CD4-positive, alpha-beta T cell (primary cell): ENCODE data around the gene CCIN. TPM values are rescaled to one million over a fixed set of nuclear protein-coding genes. Genes with fewer than 3 reads are reported as not detected.
"Not testable (repeated sequence)": the region's sequence is repeated elsewhere in the genome, so short reads cannot be mapped to it uniquely, and the experiment has no call there.

ENCODE experiments used
- ATAC-seq: fragments of 200-7000 bp; cut with Tn5 transposase; one replicate; pipeline ENCODE4 v1.10.0; 2022; ENCODE audit warnings: mild to moderate bottlenecking; ENCODE audit not compliant: poor library complexity
- CTCF ChIA-PET: fragments of 350-600 bp; sonication (Branson Sonifier 250); formaldehyde crosslinking; loops from one replicate; lab custom pipeline; 2021; ENCODE audit warnings: antibody characterized with exemption, inconsistent platforms; lab: Charles Lee
- POLR2A ChIA-PET: fragments of 350-600 bp; sonication (Branson Sonifier 250); formaldehyde crosslinking; loops from one replicate; lab custom pipeline; 2021; ENCODE audit warnings: antibody characterized with exemption, inconsistent platforms; lab: Charles Lee
- DNase-seq, 14 experiments: peaks; one replicate each; pipeline ENCODE4 v3.0.0-alpha.2; 2013 to 2020; ENCODE audit warnings: mixed read lengths in 2 of 14
- H3K27ac ChIP-seq, 2 donors: one replicate each; pipeline versions ENCODE4 v1.5.1 to v1.7.0; 2013; ENCODE audit warnings: low read length in 2 of 2, low read depth in 1 of 2, mild to moderate bottlenecking in 1 of 2
- H3K27me3 ChIP-seq, 2 experiments: 1 replicate in 1 of 2; 2 replicates in 1 of 2; pipeline versions ENCODE4 v1.6.1 to v1.7.0; 2013; ENCODE audit warnings: low read length in 2 of 2, control low read depth in 1 of 2, mild to moderate bottlenecking in 1 of 2, moderate library complexity in 1 of 2; ENCODE audit not compliant: insufficient read depth in 2 of 2, control insufficient read depth in 1 of 2
- H3K36me3 ChIP-seq: one replicate; pipeline ENCODE4 v1.6.1; 2013; ENCODE audit warnings: low read length, control low read depth; ENCODE audit not compliant: insufficient read depth
- H3K4me1 ChIP-seq: one replicate; pipeline ENCODE4 v1.6.1; 2013; ENCODE audit warnings: low read length, control low read depth; ENCODE audit not compliant: insufficient read depth
- H3K4me3 ChIP-seq: one replicate; pipeline ENCODE4 v1.5.1; 2013; ENCODE audit warnings: mild to moderate bottlenecking, low read length, moderate library complexity
- H3K9me3 ChIP-seq, 2 experiments: 1 replicate in 1 of 2; 2 replicates in 1 of 2; pipeline versions ENCODE4 v1.6.1 to v1.7.0; 2013; ENCODE audit warnings: low read length in 2 of 2, mild to moderate bottlenecking in 2 of 2, control low read depth in 1 of 2, moderate library complexity in 1 of 2; ENCODE audit not compliant: control insufficient read depth in 1 of 2, insufficient read depth in 1 of 2
- H3K27ac Mint-ChIP-seq: one replicate; pipeline ENCODE4 v1.8.0; 2020; ENCODE audit warnings: mixed read lengths
- H3K27me3 Mint-ChIP-seq: one replicate; pipeline ENCODE4 v1.8.0; 2021; ENCODE audit warnings: mixed read lengths
- H3K36me3 Mint-ChIP-seq: one replicate; pipeline ENCODE4 v1.8.0; 2021; ENCODE audit warnings: low read depth, mixed read lengths
- H3K4me1 Mint-ChIP-seq: one replicate; pipeline ENCODE4 v1.8.0; 2021; ENCODE audit warnings: low read depth, mixed read lengths
- H3K4me3 Mint-ChIP-seq: one replicate; pipeline ENCODE4 v1.8.0; 2020; ENCODE audit warnings: mild to moderate bottlenecking, mixed read lengths
- H3K9me3 Mint-ChIP-seq: one replicate; pipeline ENCODE4 v1.8.0; 2020; ENCODE audit warnings: mixed read lengths
- intact Hi-C, 2 experiments: fragments of 100-400 bp; cut with DNase I in 1 of 2; cut with micrococcal nuclease in 1 of 2; formaldehyde crosslinking; loops; one replicate each; pipeline versions ENCODE4 v1.15.1 to v1.9.0; 2023 to 2025; cut with DNase I, micrococcal nuclease
- total RNA-seq, 174 experiments: library from RNA in 2 of 174; stranded (reverse) in 2 of 174; gene quantifications; one replicate each; pipeline ENCODE4 v1.2.3 and lab custom pipeline; 2021 to 2026
- TF ChIP-seq, protein P1 (sequence below): fragments of 200-600 bp; IDR thresholded peaks from one replicate; pipeline ENCODE4 v1.8.0; 2022; ENCODE audit warnings: antibody characterized with exemption, mild to moderate bottlenecking

CCIN gene
- total RNA-seq, 2 experiments from 2014 or later: 0.22 to 0.36 TPM

GRCh38 chr9:36174731-36175130 is 5.5 kb downstream of the CCIN start:
- Mint-ChIP-seq H3K9me3 (no peaks in the 10 kb centered on the region), H3K27me3 (no peaks in the 10 kb centered on the region), H3K36me3 (no peaks in the 10 kb centered on the region), H3K4me3 (no peak overlapping the region), H3K4me1 (no peaks in the 10 kb centered on the region), H3K27ac (no peak overlapping the region)
- POLR2A ChIA-PET: interaction anchor here (1.8 kb wide), 1 partner anchor 16 kb away, joined by 4 read pairs; the partner anchor contains the start of gene CLTA
- Histone ChIP-seq H3K9me3 (no peaks in the 10 kb centered on the region), H3K4me1 (no peaks in the 10 kb centered on the region), H3K27me3 (no peaks in the 10 kb centered on the region), H3K36me3 (no peaks in the 10 kb centered on the region), H3K4me3 (no peak overlapping the region), H3K27ac (no peak overlapping the region)
- no peak for DNase-seq
- TF ChIP-seq, protein P1, sequence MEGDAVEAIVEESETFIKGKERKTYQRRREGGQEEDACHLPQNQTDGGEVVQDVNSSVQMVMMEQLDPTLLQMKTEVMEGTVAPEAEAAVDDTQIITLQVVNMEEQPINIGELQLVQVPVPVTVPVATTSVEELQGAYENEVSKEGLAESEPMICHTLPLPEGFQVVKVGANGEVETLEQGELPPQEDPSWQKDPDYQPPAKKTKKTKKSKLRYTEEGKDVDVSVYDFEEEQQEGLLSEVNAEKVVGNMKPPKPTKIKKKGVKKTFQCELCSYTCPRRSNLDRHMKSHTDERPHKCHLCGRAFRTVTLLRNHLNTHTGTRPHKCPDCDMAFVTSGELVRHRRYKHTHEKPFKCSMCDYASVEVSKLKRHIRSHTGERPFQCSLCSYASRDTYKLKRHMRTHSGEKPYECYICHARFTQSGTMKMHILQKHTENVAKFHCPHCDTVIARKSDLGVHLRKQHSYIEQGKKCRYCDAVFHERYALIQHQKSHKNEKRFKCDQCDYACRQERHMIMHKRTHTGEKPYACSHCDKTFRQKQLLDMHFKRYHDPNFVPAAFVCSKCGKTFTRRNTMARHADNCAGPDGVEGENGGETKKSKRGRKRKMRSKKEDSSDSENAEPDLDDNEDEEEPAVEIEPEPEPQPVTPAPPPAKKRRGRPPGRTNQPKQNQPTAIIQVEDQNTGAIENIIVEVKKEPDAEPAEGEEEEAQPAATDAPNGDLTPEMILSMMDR: no peak
- ATAC-seq: no peak
- intact Hi-C loops: no loop called here
- CTCF ChIA-PET: no interaction called here

DNA sequence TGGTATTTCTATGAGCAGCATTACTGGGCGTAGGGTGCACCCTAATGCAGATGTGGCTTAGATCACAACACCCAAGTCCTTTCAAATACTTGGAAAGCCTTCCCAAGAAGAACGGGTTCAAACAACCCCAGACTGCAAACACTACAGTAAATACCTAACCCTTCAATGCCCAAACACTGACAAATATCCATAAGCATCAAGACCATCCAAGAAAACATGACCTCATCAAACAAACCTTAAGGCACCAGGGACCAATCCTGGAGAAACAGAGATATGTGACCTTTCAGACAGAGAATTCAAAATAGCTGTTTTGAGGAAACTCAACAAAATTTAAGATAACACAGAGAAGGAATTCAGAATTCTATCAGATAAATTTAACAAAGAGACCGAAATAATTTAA is 6.0 kb downstream of the CCIN start:
- H3K27me3 Mint-ChIP-seq, H3K4me1 Mint-ChIP-seq, DNase-seq, H3K36me3 Mint-ChIP-seq, H3K9me3 ChIP-seq, H3K27ac ChIP-seq, H3K4me3 Mint-ChIP-seq, H3K9me3 Mint-ChIP-seq, H3K27ac Mint-ChIP-seq, H3K27me3 ChIP-seq, H3K4me3 ChIP-seq, H3K36me3 ChIP-seq, ATAC-seq, H3K4me1 ChIP-seq, CTCF ChIA-PET, intact Hi-C loops: not testable (repeated sequence)
- POLR2A ChIA-PET: interaction anchor here (1.8 kb wide), 1 partner anchor 15 kb away, joined by 4 read pairs; the partner anchor contains the start of gene CLTA

- H3K4me3 Mint-ChIP-seq, H3K27ac Mint-ChIP-seq, H3K9me3 Mint-ChIP-seq, ATAC-seq, H3K36me3 ChIP-seq, H3K4me3 ChIP-seq, H3K9me3 ChIP-seq, H3K27me3 Mint-ChIP-seq, intact Hi-C loops, H3K4me1 Mint-ChIP-seq, H3K4me1 ChIP-seq, H3K27ac ChIP-seq, DNase-seq, H3K27me3 ChIP-seq, H3K36me3 Mint-ChIP-seq: not testable (repeated sequence)
- ChIA-PET CTCF (interaction anchor here (1.4 kb wide), 1 partner anchor 76 kb away, joined by 3 read pairs; no protein-coding TSS in a partner anchor), POLR2A (interaction anchor here (1.8 kb wide), 1 partner anchor 14 kb away, joined by 4 read pairs; the partner anchor contains the start of gene CLTA)
Measured at GRCh38 chr9:36176496-36176895, 7.3 kb downstream of the CCIN start.

DNA sequence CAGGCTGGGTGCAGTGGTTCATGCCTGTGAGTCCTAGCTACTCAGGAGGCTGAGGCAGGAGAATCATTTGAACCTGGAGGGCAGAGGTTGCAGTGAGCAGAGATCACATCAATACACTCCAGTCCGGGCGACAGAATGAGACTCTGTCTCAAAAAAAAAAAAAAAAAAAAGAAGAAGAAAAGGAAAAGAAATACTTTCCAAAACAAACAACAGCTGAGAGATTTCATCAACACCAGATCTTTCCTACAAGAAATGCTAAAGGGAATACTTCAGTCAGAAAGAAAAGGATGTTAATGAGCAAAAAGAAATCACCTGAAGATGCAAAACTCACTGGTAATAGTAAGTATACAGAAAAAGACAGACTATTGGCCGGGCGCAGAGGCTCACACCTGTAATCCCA is 8.4 kb downstream of the CCIN start:
- intact Hi-C loops: no loop called here
- Mint-ChIP-seq H3K9me3 (no peaks in the 10 kb centered on the region), H3K36me3 (no peaks in the 10 kb centered on the region), H3K27ac (no peak overlapping the region), H3K4me1 (no peaks in the 10 kb centered on the region), H3K4me3 (no peak overlapping the region), H3K27me3 (no peaks in the 10 kb centered on the region)
- Histone ChIP-seq H3K9me3 (no peaks in the 10 kb centered on the region), H3K27ac (no peak overlapping the region), H3K27me3 (no peaks in the 10 kb centered on the region), H3K36me3 (no peaks in the 10 kb centered on the region), H3K4me1 (no peaks in the 10 kb centered on the region), H3K4me3 (no peak overlapping the region)
- CTCF ChIA-PET: no interaction called here
- ATAC-seq (no peak), DNase-seq (no peak)
- TF ChIP-seq, protein P1: no peak
- POLR2A ChIA-PET: no interaction called here

GRCh38 chr9:36180243-36180642 is 11.1 kb downstream of the CCIN start:
- H3K4me1 ChIP-seq, H3K27ac Mint-ChIP-seq, H3K4me3 ChIP-seq, H3K27ac ChIP-seq, ATAC-seq, H3K27me3 ChIP-seq, POLR2A ChIA-PET, H3K4me1 Mint-ChIP-seq, H3K9me3 Mint-ChIP-seq, H3K9me3 ChIP-seq, CTCF ChIA-PET, intact Hi-C loops, H3K36me3 Mint-ChIP-seq, H3K4me3 Mint-ChIP-seq, H3K27me3 Mint-ChIP-seq, H3K36me3 ChIP-seq, DNase-seq: not testable (repeated sequence)
